ENCODE results near the gene MAP3K13. TPM values are rescaled to one million over a fixed set of nuclear protein-coding genes. Genes with fewer than 3 reads are reported as not detected.

The MAP3K13 gene
- total and polyA plus RNA-seq, 2 donors (not counting 1 experiment from before 2014, with no cell fraction given) = 15.0 to 28.2 TPM

GRCh38 chr3:185527364-185527763 is 164.4 kb downstream of the MAP3K13 start:
- no peak for TF ChIP-seq CTCF (conservative IDR thresholded peaks at IDR 0.05 in 1 of 2, IDR thresholded peaks at IDR 0.05 in 1 of 2; ENCODE audit: low read depth in 1 of 2, low read length in 2 of 2)
- no peak for TF ChIP-seq EZH2 (IDR thresholded peaks at IDR 0.05; ENCODE audit: low read length, missing control alignments)

GRCh38 chr3:185528532-185528931 is 165.6 kb downstream of the MAP3K13 start:
- Histone ChIP-seq H3K9me3 (ENCODE audit: control insufficient read depth, insufficient read depth, low read depth, low read length) (no peaks in the 10 kb centered on the region), H3K4me1 (ENCODE audit: control insufficient read depth, extremely low read depth, insufficient read depth, low read length) (no peaks in the 10 kb centered on the region), H3K4me2 (ENCODE audit: extremely low read depth, insufficient read depth, low read length) (no peak overlapping the region), H3K9ac (ENCODE audit: insufficient read depth, low read length) (no peak overlapping the region), H3K36me3 (ENCODE audit: control insufficient read depth, insufficient read depth, low read length) (no peaks in the 10 kb centered on the region), H3K4me3 (replicated peaks in 1 of 4; ENCODE audit: control extremely low read depth in 1 of 4, insufficient read depth in 1 of 4, low read depth in 3 of 4, low read length in 4 of 4) (no peak overlapping the region), H2AFZ (ENCODE audit: low read length) (no peak overlapping the region), H3K79me2 (ENCODE audit: control insufficient read depth, insufficient read depth, low read length) (no peaks in the 10 kb centered on the region), H3K27ac (ENCODE audit: insufficient read depth, low read length) (no peak overlapping the region), H3K27me3 (ENCODE audit: control insufficient read depth, insufficient read depth, low read length) (no peaks in the 10 kb centered on the region), H4K20me1 (ENCODE audit: control insufficient read depth, extremely low read depth, insufficient read depth, low read length) (no peaks in the 10 kb centered on the region)
- TF ChIP-seq CTCF (conservative IDR thresholded peaks at IDR 0.05 in 1 of 2, IDR thresholded peaks at IDR 0.05 in 1 of 2; ENCODE audit: low read depth in 1 of 2, low read length in 2 of 2) = no peak
- TF ChIP-seq EZH2 (IDR thresholded peaks at IDR 0.05; ENCODE audit: low read length, missing control alignments) = no peak
- DNase-seq (ENCODE audit: low read depth in 2 of 2) = no peak

More at GRCh38 chr3:185527364-185527763, 164.4 kb downstream of the MAP3K13 start:
- Histone ChIP-seq H3K4me2 (ENCODE audit: extremely low read depth, insufficient read depth, low read length) (no peak overlapping the region), H3K36me3 (ENCODE audit: control insufficient read depth, insufficient read depth, low read length) (no peaks in the 10 kb centered on the region), H3K79me2 (ENCODE audit: control insufficient read depth, insufficient read depth, low read length) (no peaks in the 10 kb centered on the region), H3K9me3 (ENCODE audit: control insufficient read depth, insufficient read depth, low read depth, low read length) (no peaks in the 10 kb centered on the region), H4K20me1 (ENCODE audit: control insufficient read depth, extremely low read depth, insufficient read depth, low read length) (no peaks in the 10 kb centered on the region), H2AFZ (ENCODE audit: low read length) (no peak overlapping the region), H3K4me3 (replicated peaks in 1 of 4; ENCODE audit: control extremely low read depth in 1 of 4, insufficient read depth in 1 of 4, low read depth in 3 of 4, low read length in 4 of 4) (no peak overlapping the region), H3K9ac (ENCODE audit: insufficient read depth, low read length) (no peak overlapping the region), H3K4me1 (ENCODE audit: control insufficient read depth, extremely low read depth, insufficient read depth, low read length) (no peaks in the 10 kb centered on the region), H3K27ac (ENCODE audit: insufficient read depth, low read length) (no peak overlapping the region), H3K27me3 (ENCODE audit: control insufficient read depth, insufficient read depth, low read length) (no peaks in the 10 kb centered on the region)
- no peak for DNase-seq (ENCODE audit: low read depth in 2 of 2)

- no peaks in the 10 kb centered on the region for H3K9me3 ChIP-seq (ENCODE audit: control insufficient read depth, insufficient read depth, low read depth, low read length)
- H3K27me3 ChIP-seq (ENCODE audit: control insufficient read depth, insufficient read depth, low read length) = no peaks in the 10 kb centered on the region
- DNase-seq (ENCODE audit: low read depth in 2 of 2) = no peak
- H3K27ac ChIP-seq (ENCODE audit: insufficient read depth, low read length) = no peak overlapping the region
- no peaks in the 10 kb centered on the region for H3K4me1 ChIP-seq (ENCODE audit: control insufficient read depth, extremely low read depth, insufficient read depth, low read length)
- TF ChIP-seq EZH2 (IDR thresholded peaks at IDR 0.05; ENCODE audit: low read length, missing control alignments) (no peak), CTCF (conservative IDR thresholded peaks at IDR 0.05 in 1 of 2, IDR thresholded peaks at IDR 0.05 in 1 of 2; ENCODE audit: low read depth in 1 of 2, low read length in 2 of 2) (no peak)
- no peak overlapping the region for H3K9ac ChIP-seq (ENCODE audit: insufficient read depth, low read length)
- H2AFZ ChIP-seq (ENCODE audit: low read length) = no peak overlapping the region
- no peak overlapping the region for H3K4me2 ChIP-seq (ENCODE audit: extremely low read depth, insufficient read depth, low read length)
- no peak overlapping the region for H3K4me3 ChIP-seq (replicated peaks in 1 of 4; ENCODE audit: control extremely low read depth in 1 of 4, insufficient read depth in 1 of 4, low read depth in 3 of 4, low read length in 4 of 4)
- no peaks in the 10 kb centered on the region for H3K79me2 ChIP-seq (ENCODE audit: control insufficient read depth, insufficient read depth, low read length)
- H4K20me1 ChIP-seq (ENCODE audit: control insufficient read depth, extremely low read depth, insufficient read depth, low read length) = no peaks in the 10 kb centered on the region
- no peaks in the 10 kb centered on the region for H3K36me3 ChIP-seq (ENCODE audit: control insufficient read depth, insufficient read depth, low read length)
Observed at GRCh38 chr3:185530856-185531255, 167.9 kb downstream of the MAP3K13 start.

All from fibroblast of lung (primary cell).